CD4-positive, alpha-beta T cell treated with Interleukin-15 for 4 hours (primary cell): Measurements from ENCODE around the gene ACKR3.

Source experiments
- DNase-seq: peaks from one replicate; pipeline ENCODE4 v3.0.0-alpha.2; 2020; ENCODE audit warnings: low spot score

ACKR3 gene

GRCh38 chr2:236608710-236609109 is 39.1 kb downstream of the ACKR3 start:
- DNase-seq = no peak

GRCh38 chr2:236610991-236611821 is 41.6 kb downstream of the ACKR3 start:
- no peak for DNase-seq

- DNase-seq = no peak
These were observed 43.1 kb downstream of the ACKR3 start for GRCh38 chr2:236612737-236613136.

- no peak for DNase-seq
These were observed 44.0 kb downstream of the ACKR3 start for GRCh38 chr2:236613612-236614011.

GRCh38 chr2:236614551-236614950 is 44.9 kb downstream of the ACKR3 start:
- no peak for DNase-seq

- DNase-seq = no peak
These were observed 46.4 kb downstream of the ACKR3 start for GRCh38 chr2:236616031-236616430.

GRCh38 chr2:236616624-236617023 is 47.0 kb downstream of the ACKR3 start:
- DNase-seq = no peak

- no peak for DNase-seq
These were observed 47.7 kb downstream of the ACKR3 start for GRCh38 chr2:236617221-236617737.

- no peak for DNase-seq
These were observed 48.2 kb downstream of the ACKR3 start for GRCh38 chr2:236617796-236618195.

- DNase-seq = no peak
These were observed 48.7 kb downstream of the ACKR3 start for GRCh38 chr2:236618370-236618769.

GRCh38 chr2:236619910-236620612 is 50.4 kb downstream of the ACKR3 start:
- DNase-seq = no peak

GRCh38 chr2:236621786-236622185 is 52.2 kb downstream of the ACKR3 start:
- DNase-seq = no peak

- no peak for DNase-seq
These were observed 52.6 kb downstream of the ACKR3 start for GRCh38 chr2:236622201-236622600.

GRCh38 chr2:236622660-236623059 is 53.0 kb downstream of the ACKR3 start:
- DNase-seq = no peak

GRCh38 chr2:236623816-236624215 is 54.2 kb downstream of the ACKR3 start:
- DNase-seq = no peak

GRCh38 chr2:236625156-236625690 is 55.6 kb downstream of the ACKR3 start:
- DNase-seq = no peak

GRCh38 chr2:236626391-236627150 is 56.9 kb downstream of the ACKR3 start:
- no peak for DNase-seq

GRCh38 chr2:236627193-236627592 is 57.6 kb downstream of the ACKR3 start:
- no peak for DNase-seq

GRCh38 chr2:236627841-236628240 is 58.2 kb downstream of the ACKR3 start:
- DNase-seq = no peak

- DNase-seq = no peak
These were observed 58.8 kb downstream of the ACKR3 start for GRCh38 chr2:236628256-236628901.

- no peak for DNase-seq
These were observed 59.5 kb downstream of the ACKR3 start for GRCh38 chr2:236628981-236629605.
